GM04503 (cell line): Measurements from ENCODE around the gene BSPRY.
A peak's percentile ranks its signal among the peaks of the same experiment; 100 is the strongest.
"Not testable (repeated sequence)": the region's sequence is repeated elsewhere in the genome, so short reads cannot be mapped to it uniquely, and the experiment has no call there.

Experiments used
- DNase-seq: peaks from one replicate; pipeline ENCODE4 v3.0.0-alpha.2; 2012; ENCODE audit warnings: low read depth

The BSPRY gene

DNA sequence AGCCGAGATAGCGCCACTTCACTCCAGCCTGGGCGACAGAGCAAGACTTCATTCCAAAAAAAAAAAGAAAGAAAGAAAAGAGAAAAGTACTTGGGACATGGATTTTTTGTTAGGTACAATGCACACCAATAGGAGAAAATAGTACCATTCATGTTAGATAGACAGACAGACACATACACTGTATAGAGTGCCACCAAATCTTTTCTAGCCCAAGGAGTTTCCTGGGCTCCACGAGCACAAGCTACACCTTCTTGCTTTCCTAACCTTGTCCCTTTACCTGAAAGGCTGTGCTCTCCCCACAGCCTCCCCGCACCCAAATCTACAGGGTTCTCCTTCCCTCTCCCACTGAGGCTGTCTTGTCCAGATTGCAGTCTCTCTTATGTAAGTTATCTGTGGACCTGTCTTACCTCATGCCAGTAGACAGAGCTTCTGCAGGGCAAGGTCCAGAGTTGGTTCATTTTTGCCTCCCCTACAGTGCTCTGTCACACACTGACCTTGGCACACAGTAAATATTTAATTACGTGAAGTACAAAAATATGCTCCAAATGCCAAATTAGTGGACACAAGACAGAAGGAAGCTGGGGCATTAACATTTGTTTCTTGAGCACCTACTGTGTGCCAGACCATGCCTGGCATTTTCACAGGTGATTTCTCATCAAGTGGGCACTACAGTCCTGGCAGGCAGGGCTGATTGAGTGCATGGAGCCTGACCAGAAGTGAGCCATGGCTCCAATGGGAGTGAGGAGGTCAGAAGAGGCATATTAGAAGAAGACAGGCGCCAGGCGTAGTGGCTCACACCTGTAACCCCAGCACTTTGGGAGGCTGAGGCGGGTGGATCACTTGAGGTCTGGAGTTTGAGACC is 45.9 kb downstream of the BSPRY start:
- no peak for DNase-seq

DNA sequence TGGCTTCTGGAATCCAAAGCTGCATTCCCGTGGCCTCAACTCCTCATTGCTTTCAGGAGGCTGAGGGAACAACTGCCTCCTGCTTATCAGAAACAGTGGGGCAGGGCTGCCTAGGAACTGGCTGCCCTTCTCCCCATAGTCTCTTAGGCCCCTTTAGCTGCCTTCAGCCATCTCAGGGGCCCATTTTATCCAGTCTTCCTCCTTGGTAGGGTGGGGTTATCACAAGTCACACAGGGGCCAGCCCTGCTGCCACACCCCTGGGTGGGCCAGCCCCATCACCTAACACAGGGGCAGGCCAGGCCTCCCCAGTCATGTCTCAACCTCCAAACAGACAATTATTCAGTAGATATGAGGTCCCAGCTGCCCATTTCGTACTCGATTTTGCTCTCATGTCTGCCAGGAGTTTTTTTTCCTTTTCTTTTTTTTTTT is 47.9 kb downstream of the BSPRY start:
- no peak for DNase-seq

DNA sequence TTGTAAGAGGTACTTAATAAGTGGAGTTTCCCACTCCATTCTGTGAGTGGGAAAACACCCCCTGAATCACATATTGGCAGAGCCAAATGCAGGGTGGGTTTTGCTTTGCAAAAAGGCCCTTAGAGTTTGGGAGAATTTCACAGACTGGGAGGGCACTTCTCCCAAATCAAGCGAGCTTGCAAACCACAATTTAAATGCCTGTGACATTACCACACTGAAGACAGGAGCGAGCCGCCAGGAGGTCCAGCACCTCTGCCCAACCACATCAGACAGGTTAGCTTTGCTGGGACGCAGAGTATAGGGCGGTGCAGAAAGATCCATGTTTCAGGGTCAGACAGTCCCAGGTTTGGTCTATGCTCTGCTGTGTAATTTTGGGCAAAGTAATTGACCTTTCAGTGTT is 49.5 kb downstream of the BSPRY start:
- DNase-seq: no peak

DNA sequence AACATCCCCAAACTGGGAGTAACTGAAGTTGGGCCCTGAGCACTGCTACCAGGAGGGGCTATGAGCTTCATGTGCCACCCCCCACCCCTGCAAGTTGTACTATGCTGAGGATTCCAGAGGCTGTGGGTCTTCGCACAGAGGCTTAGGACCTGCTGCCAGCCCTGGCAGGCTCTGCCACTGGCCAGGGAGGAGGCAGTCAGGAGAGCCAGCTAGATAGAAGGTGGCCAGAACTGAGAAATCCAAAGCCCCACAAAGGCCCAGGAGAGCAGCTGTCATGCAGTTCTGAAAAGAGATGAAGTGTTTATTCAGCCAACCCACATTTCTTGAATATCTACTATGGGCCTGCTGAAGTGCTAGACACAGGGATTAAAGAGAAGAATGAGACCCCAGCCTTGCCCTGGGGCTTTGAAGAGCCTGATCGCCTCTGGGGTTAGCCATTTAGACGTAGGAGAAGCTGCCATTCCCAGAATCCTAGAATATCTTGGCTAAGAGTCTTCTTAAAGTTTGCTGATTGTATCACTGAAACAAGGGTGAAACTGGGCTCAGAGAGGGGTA is 50.4 kb downstream of the BSPRY start:
- DNase-seq: no peak

DNA sequence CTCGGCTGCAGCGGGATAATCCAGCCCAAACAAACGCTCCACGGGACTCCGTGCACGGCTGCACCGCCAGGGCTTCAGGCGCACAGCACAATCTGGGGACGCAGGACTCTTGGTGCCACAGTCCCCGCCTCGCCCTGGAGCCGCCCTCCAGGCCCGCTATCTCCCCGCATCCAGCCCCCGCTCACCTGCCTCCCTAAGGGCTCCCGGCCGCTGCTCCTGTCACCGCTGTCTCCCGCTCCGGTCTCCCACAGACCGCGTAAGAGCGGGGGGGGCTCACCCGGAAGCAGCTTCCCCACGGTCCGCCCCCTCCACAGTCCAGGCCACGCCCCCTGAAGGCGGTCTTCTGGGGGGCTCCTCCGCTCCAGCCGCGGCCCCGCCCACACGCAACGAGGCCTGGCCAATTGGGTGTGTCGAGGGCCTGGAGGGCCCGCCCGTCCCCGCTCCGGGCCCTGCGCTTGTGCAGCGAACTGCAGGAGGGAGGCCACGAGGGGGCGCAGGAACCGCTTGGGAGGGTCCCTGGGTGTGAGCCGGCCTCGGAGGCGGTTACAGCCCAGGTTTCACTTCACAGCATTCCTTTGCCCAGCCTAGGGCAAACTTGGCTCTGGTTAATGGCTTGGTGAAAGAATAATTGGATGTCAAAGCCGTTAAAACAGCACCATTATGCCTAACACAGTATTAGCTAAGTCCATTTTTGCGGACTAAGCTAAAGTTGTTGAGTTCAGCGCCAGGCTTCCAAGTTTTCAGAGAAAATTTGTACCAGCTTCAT is 51.9 kb downstream of the BSPRY start, which contains the start of gene ALAD:
TSS of gene ALAD (minus strand) at position 258 of the 766 bp plus-strand sequence. CDS start 7,725 bp downstream, outside the sequence.
- peak; percentile 80 for DNase-seq

DNA sequence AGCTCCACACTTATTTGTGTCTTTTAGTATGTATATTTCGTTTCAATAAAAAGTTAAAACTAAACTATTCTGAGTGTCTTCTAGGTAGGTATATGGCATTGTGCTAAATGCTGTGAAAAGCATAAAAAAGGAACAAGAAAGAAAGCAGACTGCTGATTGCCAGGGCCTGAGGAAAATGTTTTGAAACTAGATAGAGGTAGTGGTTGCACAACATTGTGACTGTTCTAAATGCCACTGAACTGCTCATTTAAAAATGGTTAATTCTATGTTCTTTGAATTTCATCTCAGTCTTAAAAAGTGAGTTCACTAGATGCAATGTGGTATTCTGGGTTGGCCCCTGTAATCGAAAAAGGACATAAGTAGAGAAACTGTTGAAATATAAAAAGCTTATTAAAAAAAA is 54.3 kb downstream of the BSPRY start:
- no peak for DNase-seq

DNA sequence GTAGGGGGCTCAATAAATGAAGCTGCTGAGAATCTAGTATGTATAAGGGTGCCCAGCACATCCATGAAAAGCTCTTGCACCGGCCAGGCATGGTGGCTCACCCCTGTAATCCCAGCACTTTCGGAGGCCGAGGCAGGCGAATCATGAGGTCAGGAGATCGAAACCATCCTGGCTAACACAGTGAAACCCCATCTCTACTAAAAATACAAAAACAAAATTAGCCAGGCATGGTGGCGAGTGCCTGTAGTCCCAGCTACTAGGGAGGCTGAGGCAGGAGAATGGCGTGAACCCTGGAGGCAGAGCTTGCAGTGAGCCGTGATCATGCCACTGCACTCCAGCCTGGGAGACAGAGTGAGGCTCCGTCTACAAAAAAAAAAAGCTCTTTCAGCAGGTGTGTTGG is 57.0 kb downstream of the BSPRY start:
- not testable (repeated sequence) for DNase-seq

DNA sequence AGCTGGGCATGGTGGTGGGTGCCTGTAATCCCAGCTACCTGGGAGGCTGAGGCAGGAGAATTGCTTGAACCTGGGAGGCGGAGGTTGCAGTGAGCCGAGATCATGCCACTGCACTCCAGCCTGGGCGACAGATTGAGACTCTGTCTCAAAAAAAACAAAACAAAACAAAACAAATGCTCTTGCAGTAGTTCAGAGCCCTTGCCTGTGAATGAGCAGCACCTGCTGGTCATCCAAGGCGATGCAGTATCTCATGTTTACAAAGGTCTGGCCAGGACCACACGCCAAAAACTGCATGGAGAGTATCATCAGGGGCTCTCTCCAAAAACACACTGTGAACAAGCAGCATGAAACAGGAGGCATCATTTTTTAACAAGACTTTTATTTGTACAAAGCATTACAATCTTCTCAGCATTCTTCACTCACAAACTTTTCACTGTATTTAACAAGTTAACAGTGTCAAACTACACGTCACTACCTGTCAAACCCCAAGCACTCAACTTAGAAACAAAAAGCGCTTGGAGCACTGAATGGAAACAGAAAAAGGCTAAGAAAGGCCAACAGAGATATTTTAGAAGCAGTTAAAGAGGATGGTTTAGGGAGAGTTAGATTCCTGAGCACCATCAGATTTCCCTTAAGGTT is 57.7 kb downstream of the BSPRY start:
- DNase-seq: not testable (repeated sequence)

DNA sequence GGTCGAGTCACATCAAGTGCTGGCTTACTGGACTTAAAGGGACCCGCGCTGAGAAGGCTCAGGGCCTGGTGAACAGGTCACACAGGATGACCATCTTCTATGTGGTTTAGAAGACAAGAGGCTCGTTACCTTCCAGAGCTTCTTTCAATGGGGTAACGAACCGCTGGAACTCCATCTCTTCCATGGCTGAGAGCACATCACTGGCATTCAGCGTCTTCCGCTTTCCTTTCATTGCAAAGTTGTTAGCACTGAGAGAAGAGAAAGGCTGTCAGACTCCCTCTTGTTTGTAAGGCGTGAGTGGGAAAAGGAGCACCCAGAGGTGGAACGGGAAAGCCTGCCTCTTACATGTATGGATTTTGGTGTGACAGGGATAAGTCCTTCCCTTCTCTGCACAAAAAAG is 60.1 kb downstream of the BSPRY start:
- no peak for DNase-seq

DNA sequence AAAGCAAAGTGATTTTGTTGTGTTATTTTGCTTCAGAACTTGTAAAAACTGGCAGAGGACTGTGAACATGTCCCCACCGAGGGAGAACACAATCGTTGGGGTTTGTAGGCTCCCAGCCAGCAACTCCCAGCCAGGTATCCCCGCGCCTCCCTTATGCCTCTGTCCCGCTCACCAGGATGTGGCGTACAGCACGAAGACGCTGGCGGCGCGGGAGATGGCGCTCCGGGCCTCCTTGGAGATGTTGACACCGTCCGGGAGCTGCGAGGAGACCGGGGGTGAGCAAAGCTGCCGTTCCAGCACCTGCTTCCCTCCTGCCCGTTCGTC is 60.5 kb downstream of the BSPRY start:
- no peak for DNase-seq

DNA sequence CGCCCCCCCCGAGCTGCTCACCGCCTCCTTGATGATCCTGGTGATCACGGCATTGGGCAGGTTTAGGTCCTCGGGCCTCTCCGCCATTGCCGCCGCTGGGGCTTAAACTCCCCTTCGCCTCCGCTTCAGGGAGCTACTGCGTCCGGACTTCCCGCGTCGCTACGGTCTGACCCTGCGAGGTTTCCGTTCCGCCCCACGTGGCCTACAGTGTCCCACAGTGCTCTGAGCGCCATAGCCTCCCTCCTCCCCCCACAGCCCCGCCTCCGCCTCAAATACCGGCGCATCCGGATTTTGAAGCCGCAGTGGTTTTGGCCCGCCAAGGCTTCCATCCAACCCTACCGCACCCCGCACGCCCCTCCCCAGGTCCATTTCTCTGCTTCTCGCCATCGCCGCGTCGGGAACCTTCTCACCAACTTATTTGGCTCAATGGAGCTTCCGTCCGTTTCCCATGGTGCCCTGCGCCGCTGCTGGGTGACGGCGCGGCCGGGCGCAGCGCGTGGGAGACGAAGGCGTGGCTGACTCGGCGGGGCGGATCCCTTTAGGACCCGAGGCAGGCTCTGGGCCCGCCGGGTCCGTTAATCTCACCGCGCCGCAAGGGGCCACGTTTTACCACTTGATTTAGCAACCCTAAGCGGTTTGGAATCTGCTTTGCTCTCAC is 61.0 kb downstream of the BSPRY start, which contains the start of the genes C9orf43 and POLE3:
TSS of gene C9orf43 (plus strand) at position 541 of the 658 bp plus-strand sequence. CDS start 2,747 bp downstream, outside the sequence.
TSS of gene POLE3 (minus strand) at position 469 of the 658 bp plus-strand sequence. CDS start at position 87, 382 bp downstream.
- peak; percentile 78 for DNase-seq

DNA sequence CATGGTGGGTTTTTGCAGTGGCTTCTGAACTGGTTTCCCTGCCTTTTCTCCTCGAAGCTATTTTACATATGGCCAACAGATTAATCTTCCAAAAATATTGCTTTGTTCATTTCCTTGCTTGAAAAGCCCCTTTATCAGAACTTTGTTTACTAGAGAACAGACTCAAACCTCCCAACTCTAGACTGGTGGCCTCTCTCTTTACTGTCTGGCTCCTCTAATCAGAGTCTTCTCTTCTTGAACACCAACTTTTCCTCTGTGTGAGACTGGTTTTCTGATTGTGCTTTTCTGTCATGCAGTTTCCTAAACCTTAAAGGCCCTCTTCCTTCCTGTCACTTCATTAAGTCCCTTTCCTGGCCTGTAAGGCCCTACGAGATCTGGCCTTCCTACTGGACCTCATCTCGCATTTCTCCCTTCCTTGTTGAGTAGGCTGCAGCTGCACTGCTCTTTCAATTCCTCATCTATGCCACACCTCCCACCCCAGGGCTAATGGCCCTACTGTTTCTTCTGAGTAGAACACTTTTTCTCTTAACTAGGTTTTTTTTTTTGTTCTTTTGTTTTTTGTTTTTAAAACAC is 66.9 kb downstream of the BSPRY start:
- DNase-seq: no peak

DNA sequence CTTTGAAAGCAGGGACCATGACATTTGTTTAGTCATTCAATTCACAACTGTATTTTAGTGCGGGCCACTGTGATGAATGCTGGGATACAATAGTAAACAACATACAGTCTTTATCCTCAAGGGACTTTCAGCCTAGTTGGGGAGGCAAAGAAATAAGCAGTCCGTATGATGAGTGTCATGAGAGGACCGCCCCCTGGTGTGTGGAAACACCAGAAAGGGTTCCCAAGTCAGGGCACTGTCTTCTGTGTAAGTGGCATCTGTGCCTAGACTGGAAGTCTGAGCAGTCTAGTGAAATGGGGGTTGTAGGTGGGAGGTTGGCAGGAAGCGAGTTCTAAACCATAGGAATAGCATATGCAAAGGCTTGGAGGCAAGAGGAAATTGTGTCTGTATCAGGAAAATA is 68.0 kb downstream of the BSPRY start:
- no peak for DNase-seq
